HepG2 (cell line): ENCODE results near the gene RETN. TPM values are rescaled to one million over a fixed set of nuclear protein-coding genes. Genes with fewer than 3 reads are reported as not detected.

ENCODE experiments used
- AHDC1 ChIP-seq: sonication (generic); formaldehyde crosslinking; IDR thresholded peaks from 2 replicates; pipeline ENCODE4 v1.5.1; 2020; ENCODE audit warnings: mild to moderate bottlenecking, missing genetic modification reagents, borderline replicate concordance
- CSRNP2 ChIP-seq: sonication (generic); formaldehyde crosslinking; conservative IDR thresholded peaks from 2 replicates; pipeline ENCODE4 v1.8.0; 2022; ENCODE audit warnings: low read depth, missing genetic modification reagents
- GABPB1 ChIP-seq: IDR thresholded peaks from 2 replicates; pipeline ENCODE4 v1.6.1; 2016; ENCODE audit warnings: mild to moderate bottlenecking, missing genetic modification reagents, moderate library complexity, missing compliant biosample characterization
- JDP2 ChIP-seq: sonication (generic); formaldehyde crosslinking; IDR thresholded peaks from 2 replicates; pipeline ENCODE4 v1.8.1; 2022; ENCODE audit warnings: missing genetic modification reagents, borderline replicate concordance
- MLXIP ChIP-seq: sonication (generic); formaldehyde crosslinking; IDR thresholded peaks from 2 replicates; pipeline ENCODE4 v1.9.0; 2021; ENCODE audit warnings: missing genetic modification reagents, borderline replicate concordance
- MTA3 ChIP-seq: sonication (generic); formaldehyde crosslinking; IDR thresholded peaks from 2 replicates; pipeline ENCODE4 v1.4.0; 2020; ENCODE audit warnings: missing genetic modification reagents
- NCOR1 ChIP-seq: fragments of 200-600 bp; sonication (generic); IDR thresholded peaks from 2 replicates; pipeline ENCODE4 v1.7.0; 2017; ENCODE audit warnings: antibody characterized with exemption, low read length, borderline replicate concordance
- NFE2 ChIP-seq: sonication (generic); formaldehyde crosslinking; IDR thresholded peaks from 2 replicates; pipeline ENCODE4 v1.4.0; 2020; ENCODE audit warnings: missing genetic modification reagents
- POLR2AphosphoS5 ChIP-seq: IDR thresholded peaks from 2 replicates; pipeline ENCODE4 v1.6.1; 2012; ENCODE audit warnings: low read depth, low read length
- ZNF251 ChIP-seq: sonication (generic); formaldehyde crosslinking; IDR thresholded peaks from 2 replicates; pipeline ENCODE4 v1.9.0; 2021; ENCODE audit warnings: mild to moderate bottlenecking, missing genetic modification reagents
- ZNF256 ChIP-seq: sonication (generic); formaldehyde crosslinking; conservative IDR thresholded peaks from 2 replicates; pipeline ENCODE4 v1.4.0; 2020; ENCODE audit warnings: missing genetic modification reagents
- ZNF784 ChIP-seq: sonication (generic); formaldehyde crosslinking; IDR thresholded peaks from 2 replicates; pipeline ENCODE4 v1.5.1; 2020; ENCODE audit warnings: missing genetic modification reagents, mild to moderate bottlenecking, borderline replicate concordance
- ZNF790 ChIP-seq: sonication (generic); formaldehyde crosslinking; IDR thresholded peaks from 2 replicates; pipeline ENCODE4 v1.8.0; 2022; ENCODE audit warnings: missing genetic modification reagents, mild to moderate bottlenecking, borderline replicate concordance
- ZSCAN25 ChIP-seq: sonication (generic); formaldehyde crosslinking; IDR thresholded peaks from 2 replicates; pipeline ENCODE4 v1.8.0; 2022; ENCODE audit warnings: mild to moderate bottlenecking, missing genetic modification reagents
- polyA plus RNA-seq, 8 experiments: library from polyadenylated mRNA; depleted of rRNA in 3 of 8; stranded (reverse) in 7 of 8; unstranded in 1 of 8; fragments of >200 nt; fragmentation: Illumina TruSeq in 4 of 8; extraction: Trizol in 4 of 8; gene quantifications; 2 replicates each; pipeline versions ENCODE4 v1.2.1 to v1.2.3, GENCODE V29; 2011 to 2016; ENCODE audit warnings: low read depth in 4 of 8, missing spikeins in 1 of 8, mixed read lengths in 1 of 8; ENCODE audit not compliant: insufficient read depth in 1 of 8
- total RNA-seq, 5 experiments: library from RNA; depleted of rRNA; stranded (reverse); fragments of >200 nt; fragmentation: Illumina TruSeq; extraction: Trizol; gene quantifications; 2 replicates each; pipeline ENCODE4 v1.2.3, GENCODE V29; 2016; ENCODE audit warnings: low read depth in 1 of 5

Gene RETN
- total and polyA plus RNA-seq, 2 of the 13 experiments (the other 11 are each of a cell fraction or from before 2014, with no cell fraction given): not detected

DNA sequence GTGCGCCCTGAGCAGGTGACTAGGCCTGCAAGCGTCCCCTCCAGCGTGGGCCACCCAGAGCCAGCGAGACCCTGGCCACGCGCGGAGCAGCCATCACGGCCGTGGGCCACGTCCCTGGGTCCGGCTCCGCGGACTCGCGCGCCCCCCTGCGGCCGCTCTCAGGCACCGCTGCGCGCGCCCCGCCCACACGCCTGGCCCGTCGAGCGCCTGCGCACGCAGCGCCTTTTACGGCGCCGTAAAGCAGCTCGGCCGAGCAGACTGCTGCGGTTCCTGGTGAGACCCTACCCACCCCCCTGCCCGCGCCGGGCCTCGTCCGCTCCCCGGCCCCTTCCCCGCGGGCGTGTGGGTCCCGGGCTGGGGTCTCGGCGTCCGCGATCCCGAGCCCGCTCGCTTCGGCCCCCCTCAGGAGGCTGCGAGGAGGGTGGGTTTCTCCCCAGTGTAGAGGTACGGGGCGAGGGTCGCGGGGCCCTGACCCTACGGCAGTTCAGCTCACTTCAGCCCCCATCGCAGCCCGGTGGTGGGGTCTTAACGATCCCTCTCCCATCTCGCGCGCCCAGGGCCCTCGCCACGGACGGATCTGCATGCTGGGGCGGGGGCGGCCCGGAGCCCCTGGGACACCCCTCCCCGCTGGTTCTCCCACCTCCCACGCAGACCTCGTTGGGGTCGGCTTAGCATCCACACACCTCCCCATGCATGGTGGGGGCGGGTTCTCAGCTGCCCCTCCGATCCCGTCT is 11.9 kb downstream of the RETN start, which contains the start of gene TRAPPC5 (continued):
- peak; percentile 60; the same call in 1 of the 2 replicates for TF ChIP-seq GABPB1
- TF ChIP-seq ZNF251 (CRISPR knock-in tag): no peak
- peak; percentile 70; the same call in 1 of the 2 replicates for TF ChIP-seq POLR2AphosphoS5
- TF ChIP-seq ZNF790 (CRISPR knock-in tag): peak; percentile 52; the same call in 1 of the 2 replicates
- TF ChIP-seq NCOR1: no peak
- no peak for TF ChIP-seq CSRNP2 (CRISPR knock-in tag)
- TF ChIP-seq AHDC1 (CRISPR knock-in tag): no peak
- TF ChIP-seq ZSCAN25: peak; percentile 54; the same call in 1 of the 2 replicates
- no peak for TF ChIP-seq MLXIP (CRISPR knock-in tag)
- TF ChIP-seq ZNF256 (CRISPR knock-in tag): no peak
- no peak for TF ChIP-seq JDP2
- TF ChIP-seq ZNF784 (CRISPR knock-in tag): 0 out of 2 replicates have a peak, but pooled peaks have one; percentile 43
- TF ChIP-seq NFE2 (CRISPR knock-in tag): no peak
- no peak for TF ChIP-seq MTA3
